ENCODE results near the gene LBX2.

GRCh38 chr2:74464406-74464805 lies 35.0 kb downstream of the LBX2 start:
- TF ChIP-seq CTCF (conservative IDR thresholded peaks at IDR 0.05; ENCODE audit: low read depth, low read length), result no peak
- TF ChIP-seq EZH2 (IDR thresholded peaks at IDR 0.05; ENCODE audit: borderline replicate concordance, low read depth, low read length, poor library complexity, severe bottlenecking), result no peak
